GM23338 (cell line): Measurements from ENCODE around the gene GDAP1L1. TPM values are rescaled to one million over a fixed set of nuclear protein-coding genes. Genes with fewer than 3 reads are reported as not detected.

Experiments
- ATAC-seq: fragments of 200-7000 bp; cut with Tn5 transposase; 3 replicates; pipeline ENCODE4 v1.9.1; 2020
- DNase-seq: peaks from one replicate; pipeline ENCODE4 v3.0.0-alpha.2; 2015; ENCODE audit warnings: low spot score
- H2AFZ ChIP-seq: fragments of 200-600 bp; sonication (generic); 2 replicates; pipeline ENCODE4 v1.8.0; 2016; ENCODE audit warnings: antibody characterized with exemption, mild to moderate bottlenecking, moderate library complexity
- H3F3A ChIP-seq: fragments of 200-600 bp; sonication (generic); replicated peaks from 2 replicates; pipeline ENCODE4 v1.8.0; 2017; ENCODE audit warnings: antibody characterized with exemption, mixed run types, low read depth
- H3K27ac ChIP-seq: fragments of 200-600 bp; sonication (generic); 2 replicates; pipeline ENCODE4 v1.6.1; 2016; ENCODE audit warnings: low read depth
- H3K27me3 ChIP-seq: fragments of 200-600 bp; sonication (generic); 2 replicates; pipeline ENCODE4 v1.8.0; 2016; ENCODE audit warnings: mild to moderate bottlenecking, mixed run types, moderate library complexity; ENCODE audit not compliant: insufficient read depth
- H3K36me3 ChIP-seq: fragments of 200-600 bp; sonication (generic); 2 replicates; pipeline ENCODE4 v1.8.0; 2016; ENCODE audit warnings: mild to moderate bottlenecking; ENCODE audit not compliant: insufficient read depth
- H3K4me1 ChIP-seq: fragments of 200-600 bp; sonication (generic); 2 replicates; pipeline ENCODE4 v1.8.0; 2016; ENCODE audit warnings: mild to moderate bottlenecking, moderate library complexity; ENCODE audit not compliant: insufficient read depth
- H3K4me2 ChIP-seq: fragments of 200-600 bp; sonication (generic); 2 replicates; pipeline ENCODE4 v1.7.1; 2017; ENCODE audit warnings: mixed run types
- H3K4me3 ChIP-seq: fragments of 200-600 bp; sonication (generic); 2 replicates; pipeline ENCODE4 v1.6.1; 2016; ENCODE audit warnings: mixed run types
- H3K79me2 ChIP-seq: fragments of 200-600 bp; sonication (generic); replicated peaks from 2 replicates; pipeline ENCODE4 v1.8.0; 2017; ENCODE audit warnings: mild to moderate bottlenecking; ENCODE audit not compliant: insufficient read depth
- H3K9me2 ChIP-seq: fragments of 200-600 bp; sonication (generic); 2 replicates; pipeline ENCODE4 v1.8.0; 2017; ENCODE audit not compliant: insufficient read depth
- H4K20me1 ChIP-seq: fragments of 200-600 bp; sonication (generic); replicated peaks from 2 replicates; pipeline ENCODE4 v1.8.0; 2017; ENCODE audit warnings: mild to moderate bottlenecking; ENCODE audit not compliant: insufficient read depth
- H3K27ac Mint-ChIP-seq: 2 replicates; pipeline ENCODE4 v1.8.0; 2020; ENCODE audit warnings: inconsistent platforms, mild to moderate bottlenecking, moderate library complexity, mixed read lengths
- H3K27me3 Mint-ChIP-seq: 3 replicates; pipeline ENCODE4 v1.8.0; 2022; ENCODE audit warnings: low read depth, mild to moderate bottlenecking, moderate library complexity, mixed read lengths, inconsistent platforms; ENCODE audit not compliant: insufficient read depth, poor library complexity
- H3K36me3 Mint-ChIP-seq: 3 replicates; pipeline ENCODE4 v1.8.0; 2021; ENCODE audit warnings: low read depth, mild to moderate bottlenecking, inconsistent platforms, moderate library complexity, mixed read lengths
- H3K4me1 Mint-ChIP-seq: 3 replicates; pipeline ENCODE4 v1.8.0; 2020; ENCODE audit warnings: mild to moderate bottlenecking, inconsistent platforms, mixed read lengths
- H3K4me3 Mint-ChIP-seq: 3 replicates; pipeline ENCODE4 v1.8.0; 2021; ENCODE audit warnings: moderate library complexity, mild to moderate bottlenecking, inconsistent platforms, mixed read lengths
- H3K9me3 Mint-ChIP-seq: 3 replicates; pipeline ENCODE4 v1.8.0; 2020; ENCODE audit warnings: moderate library complexity, mild to moderate bottlenecking, inconsistent platforms, mixed read lengths
- CTCF ChIP-seq, 2 experiments: fragments of 200-600 bp in 1 of 2; sonication (generic) in 1 of 2; conservative IDR thresholded peaks; 2 replicates each; pipeline versions ENCODE4 v1.5.1 to v1.6.1; 2016 to 2017; ENCODE audit warnings: antibody characterized with exemption in 2 of 2, low read depth in 2 of 2, mild to moderate bottlenecking in 2 of 2, moderate library complexity in 1 of 2
- ETS1 ChIP-seq: IDR thresholded peaks from 2 replicates; pipeline ENCODE4 v1.6.1; 2016; ENCODE audit warnings: antibody characterized with exemption
- EZH2 ChIP-seq: fragments of 200-600 bp; sonication (generic); IDR thresholded peaks from one replicate; pipeline ENCODE4 v1.8.0; 2017; ENCODE audit warnings: antibody characterized with exemption, mild to moderate bottlenecking, low read depth; ENCODE audit not compliant: unreplicated experiment
- EZH2phosphoT487 ChIP-seq: fragments of 200-600 bp; sonication (generic); IDR thresholded peaks from one replicate; pipeline ENCODE4 v1.8.1; 2018; ENCODE audit warnings: antibody characterized with exemption; ENCODE audit not compliant: unreplicated experiment
- JUNB ChIP-seq: IDR thresholded peaks from one replicate; pipeline ENCODE4 v1.6.1; 2016; ENCODE audit warnings: antibody characterized with exemption; ENCODE audit not compliant: unreplicated experiment
- NANOG ChIP-seq: IDR thresholded peaks from 2 replicates; pipeline ENCODE4 v1.6.1; 2016; ENCODE audit warnings: antibody characterized with exemption, borderline replicate concordance
- POLR2AphosphoS5 ChIP-seq: IDR thresholded peaks from 2 replicates; pipeline ENCODE4 v1.6.1; 2016; ENCODE audit warnings: antibody characterized with exemption, low read depth
- STAT1 ChIP-seq: IDR thresholded peaks from one replicate; pipeline ENCODE4 v1.6.1; 2016; ENCODE audit warnings: antibody characterized with exemption; ENCODE audit not compliant: unreplicated experiment
- ZNF462 ChIP-seq: fragments of 250-450 bp; sonication (Bioruptor Pico); IDR thresholded peaks from 2 replicates; pipeline ENCODE4 v1.5.0; 2020; ENCODE audit warnings: mild to moderate bottlenecking, moderate library complexity
- polyA plus RNA-seq: library from polyadenylated mRNA; unstranded; fragments of >200 nt; fragmentation: Nextera tagmentation; extraction: Ambion mirVana; gene quantifications from 2 replicates; pipeline ENCODE4 v1.2.1, GENCODE V29; 2016
- total RNA-seq: library from RNA; depleted of rRNA; stranded (reverse); fragments of >200 nt; shearing (Covaris generic); gene quantifications from 2 replicates; pipeline ENCODE4 v1.2.3, GENCODE V29; 2014

Gene GDAP1L1
- total and polyA plus RNA-seq, 2 experiments from 2014 or later: 4.5 to 11.2 TPM

GRCh38 chr20:44301285-44301684 lies 54.2 kb downstream of the GDAP1L1 start:
- TF ChIP-seq JUNB: no peak
- no peak for TF ChIP-seq EZH2
- no peak for TF ChIP-seq NANOG
- TF ChIP-seq EZH2phosphoT487: no peak
- no peaks in the 10 kb centered on the region; the same call in 1 of the 2 replicates for H4K20me1 ChIP-seq
- no peak overlapping the region for H3K4me3 ChIP-seq
- H3K27me3 ChIP-seq: no peaks in the 10 kb centered on the region
- Mint-ChIP-seq H3K4me3 (no peak overlapping the region), H3K36me3 (no peaks in the 10 kb centered on the region), H3K4me1 (no peaks in the 10 kb centered on the region; the same call in 2 of the 3 replicates), H3K9me3 (no peaks in the 10 kb centered on the region), H3K27me3 (peaks cover 4% of the 10 kb centered on the region), H3K27ac (no peak overlapping the region)
- no peaks in the 10 kb centered on the region for H3K9me2 ChIP-seq
- H2AFZ ChIP-seq: no peak overlapping the region
- H3K27ac ChIP-seq: no peak overlapping the region
- no peak for DNase-seq
- H3F3A ChIP-seq: no peaks in the 10 kb centered on the region
- no peaks in the 10 kb centered on the region for H3K4me1 ChIP-seq
- no peak for ATAC-seq
- H3K36me3 ChIP-seq: no peaks in the 10 kb centered on the region
- H3K79me2 ChIP-seq: no peaks in the 10 kb centered on the region
- no peak overlapping the region for H3K4me2 ChIP-seq

- no peaks in the 10 kb centered on the region for H3K9me2 ChIP-seq
- DNase-seq (no peak), ATAC-seq (no peak)
- Mint-ChIP-seq H3K27ac (no peak overlapping the region), H3K27me3 (peaks cover 1% of the 10 kb centered on the region), H3K4me3 (no peak overlapping the region), H3K36me3 (no peaks in the 10 kb centered on the region; the same call in 2 of the 3 replicates), H3K4me1 (no peaks in the 10 kb centered on the region; the same call in 2 of the 3 replicates), H3K9me3 (no peaks in the 10 kb centered on the region)
- no peak overlapping the region for H2AFZ ChIP-seq
- H4K20me1 ChIP-seq: no peaks in the 10 kb centered on the region; the same call in 1 of the 2 replicates
- H3K4me2 ChIP-seq: no peak overlapping the region
- no peaks in the 10 kb centered on the region for H3K36me3 ChIP-seq
- H3K4me3 ChIP-seq: no peak overlapping the region
- H3K27me3 ChIP-seq: no peaks in the 10 kb centered on the region
- H3K79me2 ChIP-seq: no peaks in the 10 kb centered on the region
- H3K4me1 ChIP-seq: no peaks in the 10 kb centered on the region
- no peak overlapping the region for H3K27ac ChIP-seq
- no peaks in the 10 kb centered on the region for H3F3A ChIP-seq
- TF ChIP-seq ETS1 (no peak), STAT1 (no peak), POLR2AphosphoS5 (no peak), ZNF462 (CRISPR knock-in tag) (no peak), CTCF (conservative IDR thresholded peaks at IDR 0.05; ENCODE audit: low read depth in 2 of 2) (no peak)
Observed at GRCh38 chr20:44302026-44302669, 55.0 kb downstream of the GDAP1L1 start.
